Adrenal gland (tissue), 5 donors: ENCODE results near the gene CROT.

ENCODE experiments used
- CTCF ChIP-seq, 6 experiments: fragments of 450-650 bp in 4 of 6; fragments of 200-600 bp in 2 of 6; sonication (generic) in 1 of 6; IDR thresholded peaks; 1 replicate in 5 of 6; 2 replicates in 1 of 6; pipeline versions ENCODE4 v1.5.1 to v1.8.0; 2016 to 2021; ENCODE audit warnings: antibody characterized with exemption in 6 of 6, mild to moderate bottlenecking in 2 of 6, moderate library complexity in 1 of 6
- POLR2A ChIP-seq, 2 donors: fragments of 450-650 bp; IDR thresholded peaks; one replicate each; pipeline ENCODE4 v1.6.1; 2017; ENCODE audit warnings: antibody characterized with exemption in 2 of 2, mild to moderate bottlenecking in 2 of 2, moderate library complexity in 1 of 2
- donor health status: DM: no; HTN: no; CAD: no.

GRCh38 chr7:87312215-87312865, 33.1 kb upstream of the CROT start:
- no peak for TF ChIP-seq POLR2A (IDR thresholded peaks at IDR 0.05)
- peak; percentile 96 to 99 (median 97) for TF ChIP-seq CTCF (IDR thresholded peaks at IDR 0.05)
